Measurements from ENCODE around the gene CBX5.

The CBX5 gene

GRCh38 chr12:54184024-54184805 is 95.7 kb downstream of the CBX5 start:
- DNase-seq (ENCODE audit: low spot score in 2 of 2) (no peak), ATAC-seq (ENCODE audit: low read depth) (no peak)
- no peak overlapping the region for H3K27ac Mint-ChIP-seq
- peaks cover 14% of the 10 kb centered on the region for H3K36me3 Mint-ChIP-seq
- H3K4me1 Mint-ChIP-seq = peaks cover 21% of the 10 kb centered on the region
- H3K27me3 Mint-ChIP-seq = no peaks in the 10 kb centered on the region
- H3K4me3 Mint-ChIP-seq = no peak overlapping the region
- no peaks in the 10 kb centered on the region for H3K9me3 Mint-ChIP-seq

- Mint-ChIP-seq H3K4me1 (peaks cover 16% of the 10 kb centered on the region), H3K27me3 (no peaks in the 10 kb centered on the region), H3K27ac (no peak overlapping the region), H3K9me3 (no peaks in the 10 kb centered on the region), H3K36me3 (peaks cover 14% of the 10 kb centered on the region), H3K4me3 (no peak overlapping the region)
- ATAC-seq (ENCODE audit: low read depth) = no peak
- DNase-seq (ENCODE audit: low spot score in 2 of 2) = no peak
Observed at GRCh38 chr12:54182981-54183380, 96.9 kb downstream of the CBX5 start.

- H3K27ac Mint-ChIP-seq = no peak overlapping the region
- H3K4me3 Mint-ChIP-seq = no peak overlapping the region
- no peaks in the 10 kb centered on the region for H3K27me3 Mint-ChIP-seq
- ATAC-seq (ENCODE audit: low read depth) (no peak), DNase-seq (ENCODE audit: low spot score in 2 of 2) (no peak)
- peaks cover 12% of the 10 kb centered on the region for H3K36me3 Mint-ChIP-seq
- no peaks in the 10 kb centered on the region for H3K9me3 Mint-ChIP-seq
- peaks cover 8% of the 10 kb centered on the region for H3K4me1 Mint-ChIP-seq
Observed at GRCh38 chr12:54182086-54182485, 97.8 kb downstream of the CBX5 start.

Measured in memory B cell (primary cell).